AG04450 (cell line): ENCODE measurements around the gene SFXN5. TPM values are rescaled to one million over a fixed set of nuclear protein-coding genes. Genes with fewer than 3 reads are reported as not detected.
A peak's percentile ranks its signal among the peaks of the same experiment; 100 is the strongest.

Experiments
- CTCF ChIA-PET: fragments of 300-600, 350-600 bp; formaldehyde crosslinking; extraction: SDS; loops from one replicate; lab custom pipeline; 2022; ENCODE audit warnings: antibody characterized with exemption, inconsistent platforms; lab: Charles Lee
- POLR2A ChIA-PET: fragments of 350-600 bp; formaldehyde crosslinking; extraction: SDS; loops from one replicate; lab custom pipeline; 2021; ENCODE audit warnings: antibody characterized with exemption, inconsistent platforms; lab: Yijun Ruan, JAX
- DNase-seq: peaks from one replicate; pipeline ENCODE4 v3.0.0-alpha.2; 2011; ENCODE audit warnings: low read depth, low spot score
- H3K27ac ChIP-seq: one replicate; pipeline ENCODE4 v1.5.1; 2012; ENCODE audit warnings: low read depth, low read length, control low read depth
- H3K27me3 ChIP-seq: one replicate; pipeline ENCODE4 v1.6.0; 2012; ENCODE audit warnings: low read length; ENCODE audit not compliant: control insufficient read depth, insufficient read depth
- H3K4me3 ChIP-seq: 2 replicates; pipeline ENCODE4 v1.5.1; 2011; ENCODE audit warnings: mild to moderate bottlenecking, low read depth, low read length, control low read depth
- H3K9me3 ChIP-seq: 2 replicates; pipeline ENCODE4 v1.5.1; 2012; ENCODE audit warnings: low read length; ENCODE audit not compliant: control insufficient read depth, insufficient read depth
- CTCF ChIP-seq: IDR thresholded peaks from 2 replicates; pipeline ENCODE4 v1.5.1; 2011; ENCODE audit warnings: low read depth, low read length, control low read depth, inconsistent platforms
- polyA plus RNA-seq: library from polyadenylated mRNA; depleted of rRNA; stranded (reverse); fragments of >200 nt; gene quantifications from 2 replicates; pipeline ENCODE4 v1.2.3, GENCODE V29; 2011

The SFXN5 gene
- polyA plus RNA-seq, 1 experiment = 11.8 TPM

- no peaks in the 10 kb centered on the region for H3K27me3 ChIP-seq
- POLR2A ChIA-PET = no interaction called here
- no peak overlapping the region for H3K4me3 ChIP-seq
- H3K27ac ChIP-seq = no peak overlapping the region
- no peak for TF ChIP-seq CTCF
- CTCF ChIA-PET = interaction anchor here (1.3 to 1.7 kb wide), 3 partner anchors 14 to 183 kb away, joined by 3 to 8 read pairs (median 6); no protein-coding TSS in a partner anchor
- no peaks in the 10 kb centered on the region for H3K9me3 ChIP-seq
- no peak for DNase-seq
Measured at GRCh38 chr2:72979896-72980295, 91.6 kb downstream of the SFXN5 start.

GRCh38 chr2:72975017-72975416 lies 96.5 kb downstream of the SFXN5 start:
- ChIA-PET POLR2A (no interaction called here), CTCF (interaction anchor here (0.6 to 9.5 kb wide), 8 partner anchors 11 to 202 kb away, joined by 3 to 222 read pairs (median 6); partner anchors contain the start of gene SPR)
- no peak for TF ChIP-seq CTCF
- H3K27me3 ChIP-seq = no peaks in the 10 kb centered on the region
- H3K4me3 ChIP-seq = no peak overlapping the region
- no peaks in the 10 kb centered on the region for H3K9me3 ChIP-seq
- no peak overlapping the region for H3K27ac ChIP-seq
- DNase-seq = no peak

GRCh38 chr2:72974436-72974754 lies 97.1 kb downstream of the SFXN5 start:
- H3K4me3 ChIP-seq = no peak overlapping the region

GRCh38 chr2:72973566-72974435 lies 97.7 kb downstream of the SFXN5 start:
- CTCF ChIA-PET = interaction anchor here (0.6 to 9.5 kb wide), 30 partner anchors 9 to 824 kb away, joined by 3 to 222 read pairs (median 4); partner anchors contain the start of gene SPR
- POLR2A ChIA-PET = interaction anchor here (0.6 to 1.1 kb wide), 4 partner anchors 59 to 82 kb away, joined by 3 to 4 read pairs (median 3); no protein-coding TSS in a partner anchor
- Histone ChIP-seq H3K27me3 (no peaks in the 10 kb centered on the region), H3K9me3 (no peaks in the 10 kb centered on the region), H3K27ac (no peak overlapping the region), H3K4me3 (no peak overlapping the region)
- TF ChIP-seq CTCF = peak; percentile 95
- DNase-seq = peak; percentile 24

More at GRCh38 chr2:72974436-72974754, 97.1 kb downstream of the SFXN5 start:
- ChIA-PET CTCF (interaction anchor here (0.6 to 9.5 kb wide), 24 partner anchors 11 to 825 kb away, joined by 3 to 222 read pairs (median 4); partner anchors contain the start of gene SPR), POLR2A (interaction anchor here (0.7 to 1.1 kb wide), 3 partner anchors 68 to 83 kb away, joined by 3 to 4 read pairs (median 3); no protein-coding TSS in a partner anchor)
- no peak for DNase-seq
- Histone ChIP-seq H3K27ac (no peak overlapping the region), H3K9me3 (no peaks in the 10 kb centered on the region), H3K27me3 (no peaks in the 10 kb centered on the region)
- no peak for TF ChIP-seq CTCF
